Lung (tissue), 12 donors: ENCODE measurements around the gene RNF166. TPM values are rescaled to one million over a fixed set of nuclear protein-coding genes. Genes with fewer than 3 reads are reported as not detected.

Experiments used
- ATAC-seq: fragments of 200-7000 bp; cut with Tn5 transposase; one replicate; pipeline ENCODE4 v1.9.1; 2020; ENCODE audit warnings: moderate number of reproducible peaks; ENCODE audit not compliant: insufficient read depth, low FRiP score
- DNase-seq, 3 donors: peaks; one replicate each; pipeline ENCODE4 v3.0.0-alpha.2; 2013 to 2017
- H3K27ac ChIP-seq, 2 donors: one replicate each; pipeline ENCODE4 v1.5.1; 2013; ENCODE audit warnings: mild to moderate bottlenecking in 2 of 2, moderate library complexity in 2 of 2, control low read depth in 1 of 2, inconsistent platforms in 1 of 2, low read depth in 1 of 2, low read length in 1 of 2
- H3K27me3 ChIP-seq, 3 donors: one replicate each; pipeline ENCODE4 v1.5.1; 2013; ENCODE audit warnings: low read length in 2 of 3; ENCODE audit not compliant: control insufficient read depth in 3 of 3, insufficient read depth in 3 of 3
- H3K36me3 ChIP-seq, 4 donors: one replicate each; pipeline ENCODE4 v1.5.1; 2013; ENCODE audit warnings: low read length in 4 of 4, mild to moderate bottlenecking in 1 of 4, moderate library complexity in 1 of 4; ENCODE audit not compliant: control insufficient read depth in 4 of 4, insufficient read depth in 4 of 4
- H3K4me1 ChIP-seq, 5 donors: one replicate each; pipeline ENCODE4 v1.5.1; 2013; ENCODE audit warnings: low read length in 5 of 5, mild to moderate bottlenecking in 2 of 5, moderate library complexity in 1 of 5; ENCODE audit not compliant: control insufficient read depth in 5 of 5, insufficient read depth in 5 of 5
- H3K4me3 ChIP-seq: one replicate; pipeline ENCODE4 v1.5.1; 2013; ENCODE audit warnings: mild to moderate bottlenecking, control low read depth, moderate library complexity
- H3K9ac ChIP-seq, 2 donors: one replicate each; pipeline ENCODE4 v1.5.1; 2013; ENCODE audit warnings: low read length in 2 of 2, control low read depth in 1 of 2; ENCODE audit not compliant: insufficient read depth in 1 of 2
- H3K9me3 ChIP-seq, 4 donors: one replicate each; pipeline ENCODE4 v1.5.1; 2013; ENCODE audit warnings: low read length in 3 of 4, mild to moderate bottlenecking in 1 of 4, moderate library complexity in 1 of 4; ENCODE audit not compliant: control insufficient read depth in 4 of 4, insufficient read depth in 3 of 4
- WGBS, 2 donors: extraction: QIAGEN DNeasy Blood & Tissue Kit; methylation state at CpG; one replicate each; pipeline ENCODE4 v1.1.7; 2013; 5-methylcytosine and 5-hydroxymethylcytosine counted together
- polyA plus RNA-seq, 2 donors: library from polyadenylated mRNA; stranded (reverse); fragments of 200-250 nt; gene quantifications; one replicate each; pipeline ENCODE4 v1.2.1, GENCODE V29; 2013
- total RNA-seq, 2 donors: library from RNA; depleted of rRNA in 1 of 2; stranded (reverse); fragments of >200 nt in 1 of 2; gene quantifications; one replicate each; pipeline ENCODE4 v1.2.1, GENCODE V29; 2014 to 2021
- TF ChIP-seq, protein P1 (sequence below): IDR thresholded peaks from 2 replicates; pipeline ENCODE4 v1.5.1; 2012; ENCODE audit warnings: mild to moderate bottlenecking; ENCODE audit errors: control extremely low read depth, extremely low read depth
- donor health status: control.
- donor health status: control.
- donor health status: Bipolar disorder and iron deficiency.
- donor health status: healthy.
- donor health status: DM: yes; HTN: yes; CAD: no.

The RNF166 gene
- total and polyA plus RNA-seq, 4 donors = 15.2 to 51.6 (median 44.1) TPM

DNA sequence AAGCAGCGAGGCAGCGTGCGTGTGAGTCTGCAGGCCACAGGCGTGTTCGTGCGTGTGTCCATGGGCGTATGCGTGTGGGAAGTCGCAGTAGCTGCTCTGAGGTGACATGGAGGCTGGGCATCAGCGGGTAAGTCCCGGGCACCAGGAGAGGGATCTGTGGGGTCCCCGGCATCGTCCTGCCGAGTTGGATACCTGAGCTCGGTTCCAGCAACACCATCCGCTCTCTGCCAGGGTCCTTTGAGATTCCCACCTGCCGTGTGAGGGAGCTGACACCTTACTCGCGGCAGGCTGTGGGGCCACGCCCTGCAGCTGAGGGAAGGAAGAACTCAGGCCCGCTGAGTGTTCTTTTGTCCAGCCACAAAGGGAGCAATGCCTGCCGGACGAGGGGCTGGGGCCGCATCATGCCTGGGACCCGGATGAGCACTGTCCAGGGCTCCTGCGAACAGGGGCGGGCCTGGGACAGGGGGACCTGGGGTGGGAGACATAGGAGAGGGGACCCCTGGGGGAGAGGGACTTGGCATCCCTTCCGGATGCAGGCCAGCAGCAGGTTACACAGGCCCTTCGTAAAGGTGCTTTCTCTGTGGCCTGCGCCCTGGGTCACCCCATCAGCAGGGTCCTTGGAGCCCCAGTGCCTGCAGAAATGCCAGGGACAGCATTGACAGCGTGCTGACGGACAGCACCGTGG lies 14.9 kb downstream of the RNF166 start:
- DNase-seq (no peak), ATAC-seq (no peak)
- no peak overlapping the region for H3K9ac ChIP-seq
- no peak overlapping the region for H3K27ac ChIP-seq
- TF ChIP-seq, protein P1, sequence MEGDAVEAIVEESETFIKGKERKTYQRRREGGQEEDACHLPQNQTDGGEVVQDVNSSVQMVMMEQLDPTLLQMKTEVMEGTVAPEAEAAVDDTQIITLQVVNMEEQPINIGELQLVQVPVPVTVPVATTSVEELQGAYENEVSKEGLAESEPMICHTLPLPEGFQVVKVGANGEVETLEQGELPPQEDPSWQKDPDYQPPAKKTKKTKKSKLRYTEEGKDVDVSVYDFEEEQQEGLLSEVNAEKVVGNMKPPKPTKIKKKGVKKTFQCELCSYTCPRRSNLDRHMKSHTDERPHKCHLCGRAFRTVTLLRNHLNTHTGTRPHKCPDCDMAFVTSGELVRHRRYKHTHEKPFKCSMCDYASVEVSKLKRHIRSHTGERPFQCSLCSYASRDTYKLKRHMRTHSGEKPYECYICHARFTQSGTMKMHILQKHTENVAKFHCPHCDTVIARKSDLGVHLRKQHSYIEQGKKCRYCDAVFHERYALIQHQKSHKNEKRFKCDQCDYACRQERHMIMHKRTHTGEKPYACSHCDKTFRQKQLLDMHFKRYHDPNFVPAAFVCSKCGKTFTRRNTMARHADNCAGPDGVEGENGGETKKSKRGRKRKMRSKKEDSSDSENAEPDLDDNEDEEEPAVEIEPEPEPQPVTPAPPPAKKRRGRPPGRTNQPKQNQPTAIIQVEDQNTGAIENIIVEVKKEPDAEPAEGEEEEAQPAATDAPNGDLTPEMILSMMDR = no peak
- no peaks in the 10 kb centered on the region for H3K9me3 ChIP-seq
- H3K36me3 ChIP-seq = peaks cover 0 to 5% (median 0%) of the 10 kb centered on the region in 4 donors
- WGBS, 2 donors = 83 to 84% methylated on average over 33 of the region's 33 CpGs
- peaks cover 0 to 24% (median 18%) of the 10 kb centered on the region in 3 donors for H3K27me3 ChIP-seq
- no peak overlapping the region for H3K4me3 ChIP-seq
- H3K4me1 ChIP-seq = peaks cover 0 to 5% (median 0%) of the 10 kb centered on the region in 5 donors

DNA sequence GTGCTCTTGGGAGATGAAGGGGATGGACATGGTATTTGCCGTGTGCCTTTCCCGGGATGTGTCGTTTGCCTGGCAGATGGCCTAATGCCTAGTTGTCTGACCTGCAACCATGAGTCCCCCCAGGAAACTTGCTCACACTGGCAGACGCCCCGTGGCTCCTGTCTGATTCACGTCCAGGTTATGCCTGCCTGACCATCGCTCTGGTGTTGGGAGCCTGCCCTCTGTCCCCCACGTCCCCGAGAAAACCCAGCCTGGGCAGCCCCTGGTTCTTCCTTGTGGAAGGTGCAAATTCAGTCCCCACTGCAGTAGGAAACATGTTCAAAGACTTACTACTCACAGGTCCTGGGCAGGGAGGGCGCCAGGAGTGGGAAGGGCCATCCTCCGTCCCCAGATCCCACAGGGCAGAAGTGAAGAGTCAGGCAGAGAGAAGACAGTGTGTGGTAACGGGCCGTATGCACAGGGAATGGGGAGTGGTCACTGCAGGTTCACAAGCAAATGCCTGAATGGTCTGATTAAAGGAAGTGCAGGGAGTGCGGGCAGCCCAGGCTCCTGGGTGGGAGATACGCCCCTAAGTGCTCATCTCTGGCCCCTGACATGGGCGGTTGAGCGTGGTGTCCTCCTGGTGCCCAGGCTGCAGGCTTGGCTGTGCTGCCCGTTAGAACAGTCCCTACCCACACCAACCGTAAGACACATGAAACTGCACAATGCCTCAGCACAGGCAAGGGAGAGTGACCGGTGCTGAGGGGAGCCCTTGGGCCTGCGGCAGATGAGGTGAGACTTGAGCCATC lies 15.7 kb downstream of the RNF166 start:
- peaks cover 0 to 28% (median 24%) of the 10 kb centered on the region in 3 donors for H3K27me3 ChIP-seq
- H3K9me3 ChIP-seq = no peaks in the 10 kb centered on the region
- no peak overlapping the region for H3K27ac ChIP-seq
- H3K4me1 ChIP-seq = peaks cover 0 to 10% (median 0%) of the 10 kb centered on the region in 5 donors
- no peak overlapping the region for H3K9ac ChIP-seq
- TF ChIP-seq, protein P1 = no peak
- ATAC-seq (no peak), DNase-seq (no peak)
- WGBS, 2 donors = 77 to 81% methylated on average over 21 of the region's 21 CpGs
- H3K36me3 ChIP-seq = no peaks in the 10 kb centered on the region
- H3K4me3 ChIP-seq = no peak overlapping the region

DNA sequence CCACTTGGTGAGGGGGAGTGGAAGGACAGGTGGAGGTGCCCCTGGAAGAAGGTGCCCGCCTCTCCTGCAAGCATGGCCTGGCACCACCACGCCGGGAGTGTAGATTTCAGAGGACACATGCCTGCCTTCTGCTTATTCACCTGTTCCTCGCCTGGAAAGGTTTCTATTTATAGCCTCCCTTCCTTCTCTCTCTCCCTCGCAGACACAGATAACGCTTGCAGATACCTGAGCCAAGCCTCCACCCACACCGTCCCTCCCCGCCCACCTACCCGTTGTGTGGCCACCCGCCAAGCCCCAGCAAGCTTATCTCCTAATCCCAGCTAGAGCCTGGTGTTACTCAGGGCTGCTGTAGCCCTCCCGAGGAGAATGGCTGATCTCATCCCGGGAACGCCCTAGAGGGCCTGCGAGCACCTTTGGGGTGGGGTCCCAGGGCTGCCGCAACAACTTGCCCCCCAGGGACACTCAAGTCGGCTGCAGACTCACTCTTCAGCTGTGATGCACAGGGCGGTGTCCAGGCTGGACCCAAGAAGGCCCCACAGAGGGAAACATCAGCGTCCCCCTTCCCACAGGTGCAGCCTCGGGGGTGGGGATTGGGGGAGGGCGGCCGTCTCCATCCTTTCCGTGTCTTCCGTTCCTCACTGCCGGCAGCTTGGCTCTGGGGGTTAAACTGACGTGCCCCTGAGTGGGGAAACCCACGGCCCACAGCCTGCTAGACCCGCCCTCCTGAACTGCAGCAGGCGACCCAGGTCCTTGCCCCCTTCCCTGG lies 18.0 kb downstream of the RNF166 start:
- no peak overlapping the region for H3K9ac ChIP-seq
- H3K27me3 ChIP-seq = peaks cover 0 to 46% (median 37%) of the 10 kb centered on the region in 3 donors
- H3K4me1 ChIP-seq = peaks cover 0 to 10% (median 0%) of the 10 kb centered on the region in 5 donors
- DNase-seq = peak in 1 of 3 donors; percentile 55
- no peak for ATAC-seq
- WGBS, 2 donors = 43 to 49% methylated on average over 24 to 28 of the region's 28 CpGs
- H3K9me3 ChIP-seq = no peaks in the 10 kb centered on the region
- H3K4me3 ChIP-seq = no peak overlapping the region
- TF ChIP-seq, protein P1 = no peak
- H3K27ac ChIP-seq = no peak overlapping the region
- no peaks in the 10 kb centered on the region for H3K36me3 ChIP-seq
